ENCODE measurements around the gene ETF1.

ETF1 gene

GRCh38 chr5:138542956-138543729, at the start of gene ETF1:
TSS of gene ETF1 (minus strand) at chr5:138543236. CDS start at chr5:138542918, 318 bp downstream.
- DNase-seq: peak; percentile 100

- DNase-seq: no peak
Observed at GRCh38 chr5:138588013-138588788, 45.2 kb upstream of the ETF1 start.

GRCh38 chr5:138585157-138585556, 42.1 kb upstream of the ETF1 start:
- no peak for DNase-seq

- DNase-seq: no peak
Observed at GRCh38 chr5:138583984-138584637, 41.1 kb upstream of the ETF1 start.

GRCh38 chr5:138582959-138583358, 39.9 kb upstream of the ETF1 start:
- no peak for DNase-seq

- DNase-seq: no peak
Observed at GRCh38 chr5:138580777-138581176, 37.7 kb upstream of the ETF1 start.

GRCh38 chr5:138580001-138580400, 37.0 kb upstream of the ETF1 start:
- no peak for DNase-seq

GRCh38 chr5:138579517-138579863, 36.5 kb upstream of the ETF1 start:
- DNase-seq: no peak

- DNase-seq: no peak
Observed at GRCh38 chr5:138577452-138577851, 34.4 kb upstream of the ETF1 start.

- peak; percentile 98 for DNase-seq
Observed at GRCh38 chr5:138575194-138576015, 32.4 kb upstream of the ETF1 start, which contains the start of gene HSPA9. TSS of gene HSPA9 (minus strand) at chr5:138575401. CDS start at chr5:138575318, 83 bp downstream.

GRCh38 chr5:138574744-138575193, 31.7 kb upstream of the ETF1 start:
- no peak for DNase-seq

- no peak for DNase-seq
Observed at GRCh38 chr5:138573949-138574670, 31.1 kb upstream of the ETF1 start.

- no peak for DNase-seq
Observed at GRCh38 chr5:138573223-138573622, 30.2 kb upstream of the ETF1 start.

GRCh38 chr5:138570871-138571270, 27.8 kb upstream of the ETF1 start:
- no peak for DNase-seq

- DNase-seq: no peak
Observed at GRCh38 chr5:138569782-138570181, 26.7 kb upstream of the ETF1 start.

GRCh38 chr5:138568061-138568824, 25.2 kb upstream of the ETF1 start:
- DNase-seq: no peak

- DNase-seq: no peak
Observed at GRCh38 chr5:138566792-138567191, 23.8 kb upstream of the ETF1 start.

- no peak for DNase-seq
Observed at GRCh38 chr5:138565100-138565821, 22.2 kb upstream of the ETF1 start.

GRCh38 chr5:138564242-138564641, 21.2 kb upstream of the ETF1 start:
- no peak for DNase-seq

- DNase-seq: no peak
Observed at GRCh38 chr5:138563340-138564118, 20.5 kb upstream of the ETF1 start.
